Activated T-cell treated with anti-CD3 and anti-CD28 coated beads, Interleukin-2, amount 50 U/mL, for 72 hours (primary cell): Measurements from ENCODE around the gene TMEM95. TPM values are rescaled to one million over a fixed set of nuclear protein-coding genes. Genes with fewer than 3 reads are reported as not detected.

ENCODE experiments used
- total RNA-seq, 2 donors: library from RNA; stranded (reverse); gene quantifications; one replicate each; pipeline ENCODE4 v1.2.3, GENCODE V29; 2022

The TMEM95 gene
- total RNA-seq, 2 donors from 2014 or later: 0.34 TPM; not detected in 1

Other genes starting within 250 kb of the TMEM95 start
- not detected for gene ASGR2, start 240.3 kb upstream of the TMEM95 start, total RNA-seq
- gene ASGR1, start 175.8 kb upstream of the TMEM95 start, total RNA-seq: 1 to 10 TPM; 1.5 to 2.1 TPM
- 10 to 100 TPM; 16.2 to 16.7 TPM for gene DLG4, start 135.3 kb upstream of the TMEM95 start, total RNA-seq
- gene ACADVL, start 135.2 kb upstream of the TMEM95 start, total RNA-seq: 100 to 1,000 TPM; 335 to 386 TPM
- 10 to 100 TPM; 49.5 to 54.8 TPM for gene DVL2, start 120.6 kb upstream of the TMEM95 start, total RNA-seq
- gene PHF23, start 115.7 kb upstream of the TMEM95 start, total RNA-seq: 10 to 100 TPM; 28.9 to 32.2 TPM
- 100 to 1,000 TPM; 244 to 246 TPM for gene GABARAP, start 112.7 kb upstream of the TMEM95 start, total RNA-seq
- 100 to 1,000 TPM; 184 to 186 TPM for gene CTDNEP1, start 103.4 kb upstream of the TMEM95 start, total RNA-seq
- 10 to 100 TPM; 62.1 to 89.5 TPM for gene ELP5, start 102.9 kb upstream of the TMEM95 start, total RNA-seq
- gene CLDN7, start 92.7 kb upstream of the TMEM95 start, total RNA-seq: 1 to 10 TPM; 1.9 to 3.1 TPM
- gene SLC2A4, start 73.4 kb upstream of the TMEM95 start, total RNA-seq: under 1 TPM; 0.07 to 0.17 TPM
- gene YBX2, start 60.5 kb upstream of the TMEM95 start, total RNA-seq: 1 to 10 TPM; 3.6 to 9.5 TPM
- 100 to 1,000 TPM; 547 to 594 TPM for gene EIF5A, start 47.5 kb upstream of the TMEM95 start, total RNA-seq
- 10 to 100 TPM; 50.5 to 50.7 TPM for gene GPS2, start 39.8 kb upstream of the TMEM95 start, total RNA-seq
- 10 to 100 TPM; 35.7 to 37.6 TPM for gene NEURL4, start 25.8 kb upstream of the TMEM95 start, total RNA-seq
- gene ACAP1, start 18.6 kb upstream of the TMEM95 start, total RNA-seq: 100 to 1,000 TPM; 690 to 708 TPM
- 1 to 10 TPM; 4.9 to 5.5 TPM for gene KCTD11, start 3.0 kb upstream of the TMEM95 start, total RNA-seq
- gene TNK1, start 25.9 kb downstream of the TMEM95 start, total RNA-seq: 1 to 10 TPM; 5.5 to 6.5 TPM
- 10 to 100 TPM; 60.5 to 62.6 TPM for gene PLSCR3, start 39.4 kb downstream of the TMEM95 start, total RNA-seq
- gene TMEM256, start 48.9 kb downstream of the TMEM95 start, total RNA-seq: 10 to 100 TPM; 64.8 to 88.2 TPM
- gene NLGN2, start 52.7 kb downstream of the TMEM95 start, total RNA-seq: 10 to 100 TPM; 17.4 to 19.8 TPM
- gene SPEM1, start 65.2 kb downstream of the TMEM95 start, total RNA-seq: under 1 TPM; 0.58 to 0.67 TPM
- not detected for gene SPEM2, start 70.5 kb downstream of the TMEM95 start, total RNA-seq
- gene SPEM3, start 73.7 kb downstream of the TMEM95 start, total RNA-seq: not detected
- 10 to 100 TPM; 11.3 to 11.7 TPM for gene TMEM102, start 80.3 kb downstream of the TMEM95 start, total RNA-seq
- 1 to 10 TPM; 4.9 to 5.3 TPM for gene FGF11, start 84.4 kb downstream of the TMEM95 start, total RNA-seq
- 10 to 100 TPM; 25.5 to 26.8 TPM for gene CHRNB1, start 89.9 kb downstream of the TMEM95 start, total RNA-seq
- 10 to 100 TPM; 28.5 to 29.0 TPM for gene ZBTB4, start 124.5 kb downstream of the TMEM95 start, total RNA-seq
- under 1 TPM in 1 of 2 donors, not detected in 1; 0.25 TPM for gene SLC35G6, start 126.3 kb downstream of the TMEM95 start, total RNA-seq
- 100 to 1,000 TPM; 211 to 249 TPM for gene POLR2A, start 129.2 kb downstream of the TMEM95 start, total RNA-seq
- 10 to 100 TPM; 23.2 to 25.5 TPM for gene TNFSF12, start 193.9 kb downstream of the TMEM95 start, total RNA-seq
- gene TNFSF13, start 203.6 kb downstream of the TMEM95 start, total RNA-seq: 1 to 10 TPM; 4.3 to 7.8 TPM
- 10 to 100 TPM; 41.8 to 55.3 TPM for gene SENP3, start 206.8 kb downstream of the TMEM95 start, total RNA-seq
- gene CD68, start 224.5 kb downstream of the TMEM95 start, total RNA-seq: 10 to 100 TPM; 10.3 to 28.1 TPM
- gene MPDU1, start 228.7 kb downstream of the TMEM95 start, total RNA-seq: 10 to 100 TPM; 44.0 to 51.9 TPM
- gene SOX15, start 234.9 kb downstream of the TMEM95 start, total RNA-seq: under 1 TPM; 0.34 to 0.86 TPM